Peyer's patch (tissue), 4 donors: ENCODE data around the gene OPN1LW.

ENCODE experiments used
- CTCF ChIP-seq, 6 experiments: fragments of 450-650 bp in 4 of 6; fragments of 200-600 bp in 2 of 6; sonication (generic) in 1 of 6; IDR thresholded peaks; one replicate each; pipeline ENCODE4 v1.5.1; 2017 to 2019; ENCODE audit warnings: antibody characterized with exemption in 6 of 6, mild to moderate bottlenecking in 3 of 6, moderate library complexity in 1 of 6
- POLR2A ChIP-seq, 2 donors: fragments of 450-650 bp; IDR thresholded peaks; one replicate each; pipeline ENCODE4 v1.5.1; 2017; ENCODE audit warnings: antibody characterized with exemption in 2 of 2, mild to moderate bottlenecking in 2 of 2, moderate library complexity in 2 of 2

- TF ChIP-seq CTCF (IDR thresholded peaks at IDR 0.05) (no peak), POLR2A (IDR thresholded peaks at IDR 0.05) (no peak)
Measured at GRCh38 chrX:154120567-154120966, 23.5 kb upstream of the OPN1LW start.
